H1 (cell line): Measurements from ENCODE around the gene ANO2. TPM values are rescaled to one million over a fixed set of nuclear protein-coding genes. Genes with fewer than 3 reads are reported as not detected.
A peak's percentile ranks its signal among the peaks of the same experiment; 100 is the strongest.

ENCODE experiments used
- CTCF ChIA-PET: fragments of 300-600 bp; sonication (Branson Sonifier 250); formaldehyde crosslinking; loops from one replicate; lab custom pipeline; 2021; ENCODE audit not compliant: partially characterized antibody; lab: Charles Lee
- POLR2A ChIA-PET: fragments of 300-600 bp; sonication (Branson Sonifier 250); formaldehyde crosslinking; loops from one replicate; lab custom pipeline; 2021; ENCODE audit warnings: inconsistent platforms; ENCODE audit not compliant: partially characterized antibody; lab: Charles Lee
- DNase-seq, 2 experiments: peaks; one replicate each; pipeline versions ENCODE4 v3.0.0 to v3.0.0-alpha.2; 2010 to 2022; ENCODE audit warnings: low spot score in 2 of 2, low read depth in 1 of 2, mixed read lengths in 1 of 2
- FAIRE-seq: peaks from 2 replicates; lab custom pipeline; 2011; peaks lifted over from hg19 to GRCh38; lab: Jason Lieb, UNC
- H2AFZ ChIP-seq: 2 replicates; pipeline ENCODE4 v1.8.1; 2012; ENCODE audit warnings: low read length, inconsistent platforms
- H2AK5ac ChIP-seq: 2 replicates; pipeline ENCODE4 v1.6.1; 2013; ENCODE audit warnings: low read depth, low read length
- H2BK120ac ChIP-seq: replicated peaks from 2 replicates; pipeline ENCODE3; 2013; ENCODE audit warnings: low read depth, low read length, inconsistent platforms
- H2BK12ac ChIP-seq: 2 replicates; pipeline ENCODE4 v1.6.1; 2013; ENCODE audit warnings: low read depth, low read length
- H2BK15ac ChIP-seq: 2 replicates; pipeline ENCODE4 v1.6.1; 2013; ENCODE audit warnings: low read length
- H2BK20ac ChIP-seq: 2 replicates; pipeline ENCODE4 v1.6.1; 2013; ENCODE audit warnings: low read length
- H2BK5ac ChIP-seq: 2 replicates; pipeline ENCODE4 v1.6.1; 2013; ENCODE audit warnings: low read depth, low read length
- H3K14ac ChIP-seq: 2 replicates; pipeline ENCODE4 v1.6.1; 2013; ENCODE audit warnings: inconsistent platforms; ENCODE audit not compliant: insufficient read length
- H3K18ac ChIP-seq: 2 replicates; pipeline ENCODE4 v1.6.1; 2013; ENCODE audit warnings: low read length; ENCODE audit errors: extremely low read depth
- H3K23ac ChIP-seq: 2 replicates; pipeline ENCODE4 v1.6.1; 2013; ENCODE audit warnings: inconsistent platforms; ENCODE audit not compliant: insufficient read length
- H3K23me2 ChIP-seq: 2 replicates; pipeline ENCODE4 v1.6.1; 2013; ENCODE audit warnings: low read depth, low read length
- H3K27ac ChIP-seq: 2 replicates; pipeline ENCODE4 v1.6.1; 2011; ENCODE audit warnings: low read depth, low read length, inconsistent platforms
- H3K27me3 ChIP-seq, 4 experiments: replicated peaks in 1 of 4; 1 replicate in 1 of 4; 2 replicates in 3 of 4; pipeline versions ENCODE4 v1.6.1 to v1.8.1; 2011 to 2013; ENCODE audit warnings: low read length in 3 of 4, mild to moderate bottlenecking in 3 of 4, inconsistent platforms in 2 of 4, mixed read lengths in 2 of 4, moderate library complexity in 1 of 4; ENCODE audit not compliant: control insufficient read depth in 3 of 4, insufficient read depth in 3 of 4; ENCODE audit errors: extremely low read depth in 1 of 4
- H3K36me3 ChIP-seq, 4 experiments: 2 replicates each; pipeline versions ENCODE4 v1.6.1 to v1.8.1; 2011 to 2013; ENCODE audit warnings: mild to moderate bottlenecking in 4 of 4, low read length in 3 of 4, moderate library complexity in 2 of 4, control low read depth in 1 of 4, inconsistent platforms in 1 of 4; ENCODE audit not compliant: insufficient read depth in 4 of 4, control insufficient read depth in 2 of 4
- H3K4ac ChIP-seq: replicated peaks from 2 replicates; pipeline ENCODE3; 2013; ENCODE audit warnings: low read length, low read depth, mixed read lengths, inconsistent platforms; ENCODE audit not compliant: insufficient read length
- H3K4me1 ChIP-seq, 4 experiments: replicated peaks in 1 of 4; 1 replicate in 1 of 4; 2 replicates in 3 of 4; pipeline versions ENCODE4 v1.6.1 to v1.8.1; 2011 to 2013; ENCODE audit warnings: low read length in 3 of 4, inconsistent platforms in 2 of 4, mixed read lengths in 1 of 4; ENCODE audit not compliant: insufficient read depth in 4 of 4, control insufficient read depth in 3 of 4
- H3K4me2 ChIP-seq, 2 experiments: 2 replicates each; pipeline versions ENCODE4 v1.6.1 to v1.8.1; 2011 to 2013; ENCODE audit warnings: low read depth in 2 of 2, low read length in 2 of 2, control low read depth in 1 of 2, inconsistent platforms in 1 of 2, mild to moderate bottlenecking in 1 of 2; ENCODE audit not compliant: insufficient read depth in 1 of 2
- H3K4me3 ChIP-seq, 4 experiments: fragments of 200-600, 300-600 bp in 1 of 4; sonication (generic), shearing (Covaris generic), sonication (Bioruptor Twin) in 1 of 4; 2 replicates each; pipeline versions ENCODE4 v1.5.1 to v1.8.1; 2011 to 2016; ENCODE audit warnings: low read length in 4 of 4, low read depth in 3 of 4, control low read depth in 2 of 4, inconsistent platforms in 2 of 4, mild to moderate bottlenecking in 2 of 4, mixed read lengths in 1 of 4, moderate library complexity in 1 of 4; ENCODE audit not compliant: insufficient read depth in 2 of 4; ENCODE audit errors: extremely low read depth in 1 of 4
- H3K56ac ChIP-seq: replicated peaks from 2 replicates; pipeline ENCODE3; 2013; ENCODE audit warnings: low read depth, mild to moderate bottlenecking, mixed read lengths, low read length, inconsistent platforms; ENCODE audit not compliant: insufficient read length
- H3K79me1 ChIP-seq: 2 replicates; pipeline ENCODE4 v1.6.1; 2013; ENCODE audit warnings: low read depth, low read length, control low read depth
- H3K79me2 ChIP-seq, 2 experiments: 2 replicates each; pipeline versions ENCODE4 v1.6.1 to v1.8.1; 2012 to 2013; ENCODE audit warnings: low read length in 2 of 2, mild to moderate bottlenecking in 2 of 2, inconsistent platforms in 1 of 2; ENCODE audit not compliant: insufficient read depth in 2 of 2, control insufficient read depth in 1 of 2
- H3K9ac ChIP-seq, 4 experiments: replicated peaks in 1 of 4; 1 replicate in 1 of 4; 2 replicates in 3 of 4; pipeline versions ENCODE4 v1.6.1 to v1.8.1; 2011 to 2013; ENCODE audit warnings: low read depth in 3 of 4, low read length in 3 of 4, control low read depth in 2 of 4, mild to moderate bottlenecking in 2 of 4, moderate library complexity in 2 of 4, inconsistent platforms in 1 of 4; ENCODE audit errors: extremely low read depth in 1 of 4
- H3K9me3 ChIP-seq, 2 experiments: 2 replicates each; pipeline versions ENCODE4 v1.6.1 to v1.8.1; 2012 to 2013; ENCODE audit warnings: mild to moderate bottlenecking in 2 of 2, moderate library complexity in 2 of 2, control low read depth in 1 of 2, inconsistent platforms in 1 of 2, low read depth in 1 of 2, low read length in 1 of 2, mixed read lengths in 1 of 2; ENCODE audit not compliant: insufficient read depth in 2 of 2
- H4K20me1 ChIP-seq, 2 experiments: replicated peaks in 1 of 2; 2 replicates each; pipeline versions ENCODE3 to v1.8.1; 2011 to 2013; ENCODE audit warnings: inconsistent platforms in 2 of 2, low read length in 2 of 2, mild to moderate bottlenecking in 1 of 2; ENCODE audit not compliant: insufficient read depth in 2 of 2, control insufficient read depth in 1 of 2
- H4K5ac ChIP-seq: 2 replicates; pipeline ENCODE4 v1.6.1; 2013; ENCODE audit warnings: low read length, low read depth, mixed read lengths, inconsistent platforms; ENCODE audit not compliant: insufficient read length
- H4K8ac ChIP-seq: 2 replicates; pipeline ENCODE4 v1.8.0; 2013; ENCODE audit warnings: mild to moderate bottlenecking, moderate library complexity, low read length, inconsistent platforms; ENCODE audit not compliant: insufficient read depth; ENCODE audit errors: extremely low read depth
- H4K91ac ChIP-seq: replicated peaks from 2 replicates; pipeline ENCODE3; 2013; ENCODE audit warnings: low read length, mixed read lengths, inconsistent platforms; ENCODE audit not compliant: insufficient read length
- ASH2L ChIP-seq: fragments of 200-600, 300-600 bp; sonication (generic); IDR thresholded peaks from one replicate; pipeline ENCODE4 v1.7.1; 2017; ENCODE audit warnings: low read length
- CREB1 ChIP-seq: IDR thresholded peaks from 2 replicates; pipeline ENCODE4 v1.6.1; 2012; ENCODE audit warnings: inconsistent platforms
- POLR2AphosphoS5 ChIP-seq: IDR thresholded peaks from 2 replicates; pipeline ENCODE4 v1.6.1; 2011; ENCODE audit warnings: low read depth, low read length
- SAP30 ChIP-seq: fragments of 300-600 bp; sonication (generic); IDR thresholded peaks from 2 replicates; pipeline ENCODE4 v1.7.1; 2012; ENCODE audit warnings: low read length, moderate library complexity, mild to moderate bottlenecking, inconsistent platforms; ENCODE audit not compliant: insufficient read depth, insufficient replicate concordance
- TAF1 ChIP-seq: IDR thresholded peaks from 2 replicates; pipeline ENCODE4 v1.6.1; 2011; ENCODE audit warnings: mild to moderate bottlenecking, low read depth, low read length
- TEAD4 ChIP-seq: IDR thresholded peaks from 2 replicates; pipeline ENCODE4 v1.6.1; 2012; ENCODE audit warnings: low read depth, low read length, inconsistent platforms, mixed read lengths
- YY1 ChIP-seq: IDR thresholded peaks from 2 replicates; pipeline ENCODE4 v1.6.1; 2011; ENCODE audit warnings: low read depth, mild to moderate bottlenecking, low read length
- WGBS, 2 experiments: shearing (Covaris generic) in 1 of 2; methylation state at CpG; one replicate each; pipeline versions ENCODE4 v1.1.6 to v1.1.7; 2013 to 2015; ENCODE audit warnings: low lambda C conversion rate in 2 of 2, mixed read lengths in 2 of 2, inconsistent platforms in 1 of 2, low coverage in 1 of 2, missing lambda C conversion rate in 1 of 2; ENCODE audit not compliant: insufficient replicate concordance in 2 of 2, insufficient coverage in 1 of 2, insufficient read length in 1 of 2; ENCODE audit errors: extremely low coverage in 1 of 2, missing lambda C conversion rate in 1 of 2; 5-methylcytosine and 5-hydroxymethylcytosine counted together
- long read RNA-seq, 2 experiments: library from RNA in 1 of 2; library from capped mRNA in 1 of 2; stranded (forward); transcript quantifications; one replicate each; pipeline ENCODE4 v2.0.0, GENCODE V29; 2021; ENCODE audit warnings: inconsistent platforms in 1 of 2
- polyA minus RNA-seq, 3 experiments: library from RNA; depleted of rRNA, polyadenylated mRNA; stranded (reverse); fragments of >200 nt; gene quantifications; 1 replicate in 2 of 3; 2 replicates in 1 of 3; pipeline ENCODE4 v1.2.3, GENCODE V29; 2011
- polyA plus RNA-seq, 7 experiments: library from polyadenylated mRNA; depleted of rRNA in 3 of 7; stranded (reverse) in 5 of 7; unstranded in 2 of 7; fragments of >200 nt in 5 of 7; fragments of 200-250 nt in 2 of 7; gene quantifications; 1 replicate in 5 of 7; 2 replicates in 1 of 7; 4 replicates in 1 of 7; pipeline versions ENCODE4 v1.2.1 to v1.2.3, GENCODE V29; 2011 to 2013; ENCODE audit warnings: missing spikeins in 2 of 7, mixed read lengths in 2 of 7
- total RNA-seq: library from RNA; stranded (reverse); fragmentation: NEBNext Ultra II Directional; extraction: Animal tissue kit (Norgen Biotek cat#: 25700); gene quantifications from 2 replicates; pipeline ENCODE4 v1.2.1, GENCODE V29; 2021
- TF ChIP-seq, protein P1 (sequence below): IDR thresholded peaks from 2 replicates; pipeline ENCODE4 v1.6.1; 2012; ENCODE audit warnings: inconsistent platforms

Gene ANO2
- total RNA-seq (3.5 and 5.5 TPM in 2 replicates), polyA plus RNA-seq (2011; rRNA removed) (1.7 and 1.9 TPM in 2 replicates), polyA minus RNA-seq (2011; rRNA and poly(A)+ RNA removed) (4.8 and 7.4 TPM in 2 replicates)
- 2.6 TPM for polyA plus RNA-seq (2011; cell fraction: cytosol; rRNA removed)
- polyA plus RNA-seq (2011; cell fraction: nucleus; rRNA removed): 4.0 TPM
- polyA plus RNA-seq (2012, experiment 1 of 2): 2.9 to 4.3 TPM (median 3.7 TPM) in 4 replicates
- polyA plus RNA-seq (2012, experiment 2 of 2): 0.28 TPM
- polyA plus RNA-seq (2013, experiment 1 of 2): 2.1 TPM
- polyA plus RNA-seq (2013, experiment 2 of 2): 3.2 TPM
- polyA minus RNA-seq (2011; cell fraction: cytosol; rRNA and poly(A)+ RNA removed): 1.8 TPM
- 12.6 TPM for polyA minus RNA-seq (2011; cell fraction: nucleus; rRNA and poly(A)+ RNA removed)
- long read RNA-seq, experiment 1, partial matches to known transcripts: 0 of 2 reads
- long read RNA-seq, experiment 1, other reads (novel, unspliced or antisense): 2 of 2 reads
- long read RNA-seq, experiment 2: 0 reads

DNA sequence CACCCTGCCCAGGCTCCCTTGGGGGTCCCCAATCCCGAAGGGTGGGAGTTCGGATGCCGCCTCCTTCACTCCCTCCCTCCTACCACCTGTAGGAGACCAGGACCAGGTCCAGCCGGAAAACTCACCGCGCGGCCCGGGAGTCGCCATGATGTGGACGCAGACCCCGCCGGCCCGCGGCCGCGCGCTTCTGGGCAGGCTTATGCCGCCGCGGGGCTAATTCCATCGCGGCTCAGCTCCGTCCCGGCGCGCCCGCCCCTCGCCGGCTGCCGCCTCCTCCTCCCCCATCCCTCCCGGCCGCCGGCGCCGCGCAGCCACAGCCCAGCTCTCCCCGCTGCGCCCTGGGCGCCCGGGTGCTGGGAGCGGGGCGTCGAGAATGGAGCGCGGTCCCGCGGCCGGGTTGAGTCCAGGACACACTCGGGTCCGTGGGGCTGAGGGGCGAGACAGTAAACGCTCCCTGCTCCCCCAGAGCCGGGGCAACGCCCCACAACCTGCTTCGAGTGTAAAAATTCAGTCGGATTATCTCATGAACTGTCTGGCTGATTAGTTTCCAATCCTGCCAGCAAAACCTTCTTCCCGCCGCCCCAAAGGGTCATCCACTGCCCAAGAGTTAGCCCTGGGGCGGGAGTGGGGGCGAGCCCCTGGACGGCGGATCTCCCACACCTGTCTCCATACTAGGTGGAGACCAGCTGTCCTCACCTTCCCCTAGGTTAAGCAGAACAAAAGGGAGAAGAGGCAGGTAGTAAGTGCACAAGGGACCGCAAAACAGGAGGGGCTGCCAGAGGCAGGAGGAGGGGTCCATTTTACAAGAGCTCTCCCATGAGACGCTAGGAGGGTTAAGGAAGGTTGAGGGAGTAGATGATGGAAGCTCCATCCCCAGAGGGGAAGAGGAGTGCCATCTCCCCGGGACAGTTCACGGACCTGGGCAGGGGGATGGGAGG is at the start of gene ANO2:
Gene ANO2, minus strand, starts transcription at position 189 of the 938 bp plus-strand sequence. Its CDS starts 42 bp downstream, at position 147.
- H3K79me1 ChIP-seq: no peaks in the 10 kb centered on the region
- DNase-seq (peak in 1 of 2 experiments; percentile 71), FAIRE-seq (no peak)
- H4K91ac ChIP-seq: peak within 1 kb of the TSS; percentile 71
- H3K27ac ChIP-seq: no peak within 1 kb of the TSS
- H3K79me2 ChIP-seq: no peaks in the 10 kb centered on the region
- H4K8ac ChIP-seq: peak within 1 kb of the TSS; percentile 93
- H3K27me3 ChIP-seq: peaks cover 4 to 23% (median 10%) of the 10 kb centered on the region in 4 experiments; a peak in 5 of 7 replicates
- peak within 1 kb of the TSS; percentile 81; the same call in 1 of the 2 replicates for H2BK20ac ChIP-seq
- H3K23me2 ChIP-seq: peaks cover 2% of the 10 kb centered on the region
- peak within 1 kb of the TSS; percentile 41 for H2BK12ac ChIP-seq
- peak within 1 kb of the TSS; percentile 9 for H3K4ac ChIP-seq
- H3K4me1 ChIP-seq: peaks cover 0 to 5% (median 2%) of the 10 kb centered on the region in 4 experiments; a peak in 4 of 7 replicates
- no peak within 1 kb of the TSS for H3K14ac ChIP-seq
- peak within 1 kb of the TSS; percentile 54 for H2AFZ ChIP-seq
- 3% methylated on average over 40 of the region's 66 CpGs; no CpG with 5 or more reads in 1 of the 2 experiments for WGBS, 2 experiments
- no peak within 1 kb of the TSS for H3K23ac ChIP-seq
- no peaks in the 10 kb centered on the region for H3K36me3 ChIP-seq
- peak within 1 kb of the TSS; percentile 76; the same call in 1 of the 2 replicates for H2BK15ac ChIP-seq
- peak within 1 kb of the TSS; percentile 77 to 91 for H3K4me2 ChIP-seq
- H3K9me3 ChIP-seq: no peaks in the 10 kb centered on the region
- H2BK5ac ChIP-seq: no peak within 1 kb of the TSS
- POLR2A ChIA-PET: interaction anchor here (0.9 to 1.8 kb wide), 11 partner anchors 19 to 328 kb away, joined by 3 to 5 read pairs (median 3); no protein-coding TSS in a partner anchor
- CTCF ChIA-PET: interaction anchor here (0.9 to 1.6 kb wide), 3 partner anchors 24 to 150 kb away, joined by 3 read pairs; no protein-coding TSS in a partner anchor
- H4K5ac ChIP-seq: no peak within 1 kb of the TSS
- H3K4me3 ChIP-seq: peak within 1 kb of the TSS; percentile 64 to 91 (median 82)
- no peak within 1 kb of the TSS for H3K56ac ChIP-seq
- H2BK120ac ChIP-seq: no peak within 1 kb of the TSS
- H3K18ac ChIP-seq: peak within 1 kb of the TSS; percentile 84; the same call in 1 of the 2 replicates
- H2AK5ac ChIP-seq: 0 out of 2 replicates have a peak within 1 kb of the TSS, but pooled peaks have one; percentile 14
- peak within 1 kb of the TSS; percentile 45 to 69 (median 62); a peak in 6 of 7 replicates for H3K9ac ChIP-seq
- H4K20me1 ChIP-seq: no peaks in the 10 kb centered on the region
- TF ChIP-seq TAF1 (peak; percentile 78), TEAD4 (no peak), CREB1 (no peak), ASH2L (peak; percentile 93), YY1 (peak; percentile 85; the same call in 1 of the 2 replicates), SAP30 (no peak), POLR2AphosphoS5 (peak; percentile 8; the same call in 1 of the 2 replicates)
- TF ChIP-seq, protein P1, sequence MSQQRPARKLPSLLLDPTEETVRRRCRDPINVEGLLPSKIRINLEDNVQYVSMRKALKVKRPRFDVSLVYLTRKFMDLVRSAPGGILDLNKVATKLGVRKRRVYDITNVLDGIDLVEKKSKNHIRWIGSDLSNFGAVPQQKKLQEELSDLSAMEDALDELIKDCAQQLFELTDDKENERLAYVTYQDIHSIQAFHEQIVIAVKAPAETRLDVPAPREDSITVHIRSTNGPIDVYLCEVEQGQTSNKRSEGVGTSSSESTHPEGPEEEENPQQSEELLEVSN: peak; percentile 41; the same call in 1 of the 2 replicates
